ENCODE data around the gene RGL1.

The RGL1 gene

DNA sequence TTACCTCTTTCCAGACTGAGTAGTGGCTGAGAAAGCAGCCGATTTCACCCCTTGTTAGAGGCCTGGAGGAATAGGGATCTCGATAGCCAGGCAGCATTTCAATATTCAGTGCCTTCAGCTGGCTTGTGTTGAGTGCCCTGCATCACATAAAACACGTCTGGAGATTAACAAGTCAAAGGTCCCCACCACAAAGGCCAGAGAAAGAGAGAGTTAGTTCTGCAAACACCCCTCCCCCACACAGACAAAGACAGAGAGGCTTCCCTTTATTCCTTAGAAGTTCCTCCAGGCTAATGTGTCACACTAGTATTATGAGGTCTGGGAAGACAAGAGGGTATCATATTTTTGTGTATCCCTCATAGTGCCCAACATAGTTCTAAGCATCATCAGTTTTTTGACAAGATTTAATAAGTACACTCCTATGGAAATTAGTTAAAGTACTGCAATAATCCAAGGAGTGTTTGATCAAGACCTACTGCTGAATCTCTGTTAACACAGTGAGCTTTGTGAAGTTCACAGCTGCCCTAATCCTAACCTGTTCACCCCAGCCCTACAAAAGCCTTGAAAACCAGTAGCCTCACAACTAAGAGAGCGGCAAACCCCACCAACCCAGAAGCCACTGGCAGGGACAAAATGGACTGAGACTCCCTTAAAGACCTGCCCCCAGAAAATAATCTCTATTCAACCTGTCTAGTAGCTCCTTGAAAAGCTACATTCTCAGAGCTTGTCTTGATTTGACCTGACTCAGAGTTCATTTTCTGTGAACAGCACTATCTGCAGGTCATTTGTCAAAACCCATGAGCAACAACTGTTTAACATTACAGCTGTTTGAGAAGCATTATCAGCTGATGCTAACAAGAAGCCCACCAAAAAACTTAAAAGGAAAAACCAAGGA lies 140.8 kb downstream of the RGL1 start:
- no peak overlapping the region for H3K4me2 ChIP-seq (ENCODE audit: low read length)

GRCh38 chr1:183946320-183946613 lies 141.3 kb downstream of the RGL1 start:
- Histone ChIP-seq H3K36me3 (ENCODE audit: insufficient read depth, low read length) (no peaks in the 10 kb centered on the region), H3F3A (ENCODE audit: insufficient read depth, low read length) (no peaks in the 10 kb centered on the region)
- TF ChIP-seq EZH2 (IDR thresholded peaks at IDR 0.05; ENCODE audit: borderline replicate concordance, low read length) = no peak
- no peak for TF ChIP-seq CTCF (IDR thresholded peaks at IDR 0.05; ENCODE audit: low read length)

More for the DNA sequence above, 140.8 kb downstream of the RGL1 start:
- Histone ChIP-seq H3K4me3 (ENCODE audit: low read depth, low read length, poor library complexity, severe bottlenecking) (no peak overlapping the region), H3K9me3 (ENCODE audit: low read length) (no peaks in the 10 kb centered on the region), H3K27me3 (ENCODE audit: insufficient read depth, low read length) (0 out of 2 replicates have a peak, but pooled peaks cover 4% of the 10 kb centered on the region), H3K4me1 (ENCODE audit: insufficient read depth, low read length, severe bottlenecking) (no peaks in the 10 kb centered on the region), H3K9me2 (ENCODE audit: low read depth, low read length) (no peaks in the 10 kb centered on the region), H3K27ac (ENCODE audit: low read depth, low read length, poor library complexity, severe bottlenecking) (no peak overlapping the region), H4K20me1 (ENCODE audit: insufficient read depth, low read length) (no peaks in the 10 kb centered on the region), H2AFZ (ENCODE audit: low read length) (no peak overlapping the region), H3F3A (ENCODE audit: insufficient read depth, low read length) (no peaks in the 10 kb centered on the region), H3K79me2 (ENCODE audit: insufficient read depth, low read length) (no peaks in the 10 kb centered on the region), H3K36me3 (ENCODE audit: insufficient read depth, low read length) (no peaks in the 10 kb centered on the region), H3K9ac (ENCODE audit: low read length) (no peak overlapping the region)
- TF ChIP-seq CTCF (IDR thresholded peaks at IDR 0.05; ENCODE audit: low read length) = no peak
- no peak for TF ChIP-seq EZH2 (IDR thresholded peaks at IDR 0.05; ENCODE audit: borderline replicate concordance, low read length)

GRCh38 chr1:183947988-183948387 lies 143.1 kb downstream of the RGL1 start:
- Histone ChIP-seq H3K4me2 (ENCODE audit: low read length) (no peak overlapping the region), H3K36me3 (ENCODE audit: insufficient read depth, low read length) (no peaks in the 10 kb centered on the region), H2AFZ (ENCODE audit: low read length) (no peak overlapping the region), H3K4me1 (ENCODE audit: insufficient read depth, low read length, severe bottlenecking) (no peaks in the 10 kb centered on the region), H3K4me3 (ENCODE audit: low read depth, low read length, poor library complexity, severe bottlenecking) (no peak overlapping the region), H3K79me2 (ENCODE audit: insufficient read depth, low read length) (no peaks in the 10 kb centered on the region), H3F3A (ENCODE audit: insufficient read depth, low read length) (no peaks in the 10 kb centered on the region), H3K9me3 (ENCODE audit: low read length) (no peaks in the 10 kb centered on the region), H4K20me1 (ENCODE audit: insufficient read depth, low read length) (no peaks in the 10 kb centered on the region), H3K27ac (ENCODE audit: low read depth, low read length, poor library complexity, severe bottlenecking) (no peak overlapping the region), H3K9ac (ENCODE audit: low read length) (no peak overlapping the region), H3K9me2 (ENCODE audit: low read depth, low read length) (no peaks in the 10 kb centered on the region), H3K27me3 (ENCODE audit: insufficient read depth, low read length) (0 out of 2 replicates have a peak, but pooled peaks cover 3% of the 10 kb centered on the region)
- TF ChIP-seq CTCF (IDR thresholded peaks at IDR 0.05; ENCODE audit: low read length) = no peak
- no peak for TF ChIP-seq EZH2 (IDR thresholded peaks at IDR 0.05; ENCODE audit: borderline replicate concordance, low read length)

More at GRCh38 chr1:183946320-183946613, 141.3 kb downstream of the RGL1 start:
- Histone ChIP-seq H3K79me2 (ENCODE audit: insufficient read depth, low read length) (no peaks in the 10 kb centered on the region), H2AFZ (ENCODE audit: low read length) (no peak overlapping the region), H3K4me1 (ENCODE audit: insufficient read depth, low read length, severe bottlenecking) (no peaks in the 10 kb centered on the region), H3K9me2 (ENCODE audit: low read depth, low read length) (no peaks in the 10 kb centered on the region), H3K27ac (ENCODE audit: low read depth, low read length, poor library complexity, severe bottlenecking) (no peak overlapping the region), H3K27me3 (ENCODE audit: insufficient read depth, low read length) (0 out of 2 replicates have a peak, but pooled peaks cover 4% of the 10 kb centered on the region), H3K9ac (ENCODE audit: low read length) (no peak overlapping the region), H3K4me2 (ENCODE audit: low read length) (no peak overlapping the region), H3K9me3 (ENCODE audit: low read length) (no peaks in the 10 kb centered on the region), H4K20me1 (ENCODE audit: insufficient read depth, low read length) (no peaks in the 10 kb centered on the region), H3K4me3 (ENCODE audit: low read depth, low read length, poor library complexity, severe bottlenecking) (no peak overlapping the region)
